ENCODE measurements around the gene PTGIR.

- TF ChIP-seq CTCF (IDR thresholded peaks at IDR 0.05; ENCODE audit: poor library complexity) (no peak), EZH2phosphoT487 (IDR thresholded peaks at IDR 0.05; ENCODE audit: low read depth, severe bottlenecking, unreplicated experiment) (no peak)
Observed at GRCh38 chr19:46578450-46578849, 46.4 kb downstream of the PTGIR start.
